Fibroblast of peridontal ligament (primary cell): ENCODE measurements around the gene CEACAM18.
"Not testable (repeated sequence)": the region's sequence is repeated elsewhere in the genome, so short reads cannot be mapped to it uniquely, and the experiment has no call there.

Experiments used
- DNase-seq: peaks from one replicate; pipeline ENCODE4 v3.0.0-alpha.2; 2010; ENCODE audit errors: extremely low read depth

CEACAM18 gene

DNA sequence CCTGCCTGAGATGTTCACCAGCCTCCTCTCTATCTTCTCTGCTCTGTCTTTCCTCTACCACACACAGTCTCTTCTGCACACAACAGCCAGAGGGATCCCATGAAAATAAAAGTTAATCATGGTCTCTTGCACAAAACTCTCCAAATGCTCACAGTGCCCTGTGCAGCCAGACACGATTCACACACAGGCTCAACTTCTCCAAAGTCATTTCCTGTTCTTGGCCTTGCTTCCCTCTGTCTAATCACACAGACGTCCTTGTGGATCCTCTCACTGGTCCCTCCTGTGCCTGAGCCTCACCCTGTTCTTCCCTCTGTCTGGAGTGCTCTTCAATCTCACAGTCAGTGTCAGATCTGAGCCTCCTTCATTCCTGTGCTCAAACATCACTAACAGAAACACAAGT, 15.4 kb downstream of the CEACAM18 start:
- DNase-seq = no peak

DNA sequence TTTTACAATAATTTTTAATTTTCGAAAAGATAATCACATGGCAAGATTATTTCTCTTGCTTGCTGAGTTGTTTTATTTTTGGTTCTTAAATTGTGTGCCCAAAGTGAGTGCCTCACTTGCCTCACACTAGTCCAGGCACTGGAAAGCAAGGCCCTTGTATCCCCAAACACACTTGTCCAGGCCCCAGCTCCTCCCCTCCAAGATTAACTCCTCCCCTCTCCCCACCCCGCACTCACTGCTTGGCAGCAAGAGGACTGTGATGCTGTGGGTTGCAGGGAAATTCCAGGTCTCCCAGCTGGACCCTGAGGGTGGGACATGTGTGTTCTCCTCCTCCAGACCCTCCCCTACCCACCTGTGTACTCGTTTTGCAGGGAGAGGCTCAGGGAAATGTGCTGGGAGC, 19.3 kb downstream of the CEACAM18 start:
- DNase-seq = no peak

DNA sequence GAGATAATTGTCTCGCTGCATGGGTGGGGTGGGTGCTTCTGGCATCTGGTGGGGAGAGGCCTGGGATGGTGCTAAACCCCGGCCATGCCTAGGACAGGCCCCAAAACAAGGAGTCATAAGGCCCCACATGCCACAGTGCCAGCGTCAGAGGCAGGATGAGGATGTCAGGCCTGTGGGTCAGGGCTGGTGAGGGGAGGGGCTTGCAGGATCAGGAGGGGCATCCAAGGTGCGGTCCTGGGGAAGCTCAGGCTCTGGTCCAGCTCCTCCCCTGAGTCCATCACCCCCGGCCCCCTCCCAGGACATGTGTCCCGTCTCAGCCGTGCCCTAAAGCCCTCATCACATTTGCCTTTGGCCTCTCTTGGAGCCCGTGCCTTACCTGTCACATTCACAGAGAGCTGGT, 22.6 kb downstream of the CEACAM18 start:
- not testable (repeated sequence) for DNase-seq

DNA sequence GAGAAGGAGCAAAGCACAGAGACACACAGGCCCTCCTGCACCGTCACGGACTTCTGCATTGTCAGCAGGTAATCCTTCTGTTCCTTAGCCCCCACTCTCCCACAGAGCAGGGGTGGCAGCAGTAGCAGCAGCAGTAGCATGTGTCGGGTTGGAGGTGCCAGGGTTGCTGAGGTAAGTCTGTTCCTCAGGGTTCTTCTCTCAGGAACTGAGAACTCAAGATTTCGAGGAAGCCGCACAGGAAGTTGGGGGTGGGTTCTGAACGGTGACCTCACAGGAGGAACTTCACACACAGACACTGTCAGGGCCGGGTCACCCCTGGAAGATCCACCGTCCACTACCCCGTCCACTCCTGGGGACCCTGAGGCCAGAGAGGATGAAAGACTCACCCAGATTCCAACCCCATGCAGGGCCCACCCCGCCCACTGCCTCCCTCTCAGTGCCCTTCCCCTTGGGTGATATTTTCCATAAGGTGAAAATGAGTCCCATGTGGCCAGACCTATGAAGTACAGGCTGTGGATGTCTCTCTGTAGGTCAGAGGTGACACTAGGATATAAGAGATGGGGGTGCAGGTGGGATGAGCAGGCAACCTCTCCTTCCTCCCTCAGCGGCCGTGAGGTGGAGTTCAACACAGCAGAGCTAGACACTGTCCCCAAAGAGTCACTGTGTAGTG, 23.4 kb downstream of the CEACAM18 start, which contains the start of gene SIGLEC12:
SIGLEC12 (minus strand) TSS at position 207 of the 670 bp plus-strand sequence; CDS start at position 140, 67 bp downstream.
- DNase-seq = no peak

DNA sequence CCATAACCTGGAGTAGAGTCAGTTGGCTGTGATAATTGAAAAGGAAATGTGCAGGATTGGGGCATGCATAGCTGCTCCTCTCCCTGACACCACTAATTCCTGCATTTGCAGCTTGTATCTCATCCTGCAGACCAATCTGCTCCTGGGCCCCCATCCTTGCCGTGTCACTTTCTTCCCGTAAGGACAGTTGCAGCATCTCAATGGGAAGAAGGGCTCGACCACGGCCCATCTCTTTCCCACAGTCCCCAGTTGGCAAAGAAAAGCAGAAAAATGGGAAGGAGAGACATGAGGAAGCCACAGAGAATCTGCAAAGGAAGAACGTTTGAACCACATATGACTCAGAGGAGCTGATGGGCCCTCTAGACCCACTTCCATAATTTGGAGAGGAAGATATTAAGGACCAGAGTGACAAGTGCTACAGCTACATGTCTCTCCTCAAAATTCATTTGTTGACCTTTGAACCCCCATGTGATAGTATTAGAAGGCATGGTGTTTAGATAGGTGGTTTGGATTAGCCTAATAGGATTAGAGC, 25.0 kb downstream of the CEACAM18 start:
- no peak for DNase-seq

DNA sequence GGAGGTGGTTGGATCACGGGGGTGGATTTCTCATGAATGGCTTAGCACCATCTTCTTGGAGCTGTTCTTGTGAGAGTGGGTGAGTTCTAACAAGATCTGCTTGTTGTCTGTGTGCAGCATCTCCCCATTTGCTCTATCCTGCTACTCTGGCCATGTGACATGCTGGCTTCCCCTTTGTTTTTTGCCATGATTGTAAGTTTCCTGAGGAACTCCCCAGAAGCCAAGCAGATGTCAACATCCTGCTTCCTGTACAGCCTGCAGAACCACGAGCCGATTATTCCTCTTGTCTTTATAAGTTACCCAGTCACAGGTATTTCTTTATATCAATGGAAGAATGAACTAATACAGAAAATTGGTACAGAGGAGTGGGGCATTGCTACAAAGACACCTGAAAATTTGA, 25.6 kb downstream of the CEACAM18 start:
- no peak for DNase-seq

DNA sequence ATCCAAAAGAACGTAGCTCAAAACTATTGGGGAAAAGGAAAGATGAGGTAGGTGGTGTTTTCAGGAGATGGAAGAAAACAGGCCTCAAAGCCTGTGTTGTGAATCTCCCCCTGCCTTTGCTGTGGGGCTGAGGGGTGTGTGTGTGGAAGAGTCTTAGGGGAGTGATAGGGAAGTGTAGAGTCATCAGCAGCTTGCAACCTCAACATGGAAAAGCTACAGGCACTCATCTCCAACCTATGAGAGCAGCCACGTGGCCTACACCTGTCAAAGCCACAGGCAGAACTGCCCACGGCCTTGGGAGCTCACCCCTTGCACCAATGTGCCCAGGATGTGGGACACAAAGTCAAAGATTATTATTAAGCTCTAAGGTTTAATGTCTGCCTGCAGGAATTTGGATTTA, 27.6 kb downstream of the CEACAM18 start:
- DNase-seq = no peak

DNA sequence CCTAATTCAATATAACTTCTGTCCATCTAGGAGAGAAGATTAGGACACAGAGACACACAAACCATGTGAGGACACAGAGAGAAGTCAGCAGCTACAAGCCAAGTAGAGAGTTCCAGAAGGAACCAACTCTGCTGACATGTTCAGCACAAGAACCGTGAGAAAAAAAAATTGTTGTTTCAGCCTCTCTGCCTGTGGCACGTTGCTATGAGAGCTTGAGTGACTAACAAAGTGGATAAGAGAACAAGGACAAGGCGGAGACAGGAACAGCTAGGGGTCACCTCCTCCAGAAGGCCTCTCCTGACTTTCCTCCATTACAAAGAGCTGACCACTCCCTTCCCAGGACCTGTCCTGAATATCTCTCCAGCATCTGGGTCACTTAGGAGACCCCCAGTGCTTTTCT, 28.9 kb downstream of the CEACAM18 start:
- DNase-seq = no peak

DNA sequence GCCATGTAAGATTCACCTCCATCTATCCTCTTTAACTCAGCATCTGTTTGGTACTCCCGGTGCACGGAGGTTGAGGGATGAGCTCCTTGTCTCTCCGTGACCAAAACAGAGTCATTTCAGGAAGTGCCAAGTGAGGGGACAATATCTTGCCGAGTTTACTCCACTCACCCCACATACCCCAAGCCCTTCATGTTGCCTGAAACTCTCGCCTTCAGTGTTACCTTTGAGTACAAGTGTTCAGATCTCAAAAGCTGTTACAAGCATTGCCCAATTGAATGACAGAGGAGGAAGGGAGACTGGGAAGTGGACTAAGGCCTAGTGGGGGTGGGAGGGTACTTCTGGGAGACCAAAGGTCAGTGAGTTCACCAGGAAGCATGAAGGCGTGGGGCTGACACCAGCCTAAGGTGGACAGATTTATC, 29.3 kb downstream of the CEACAM18 start:
- DNase-seq = no peak

DNA sequence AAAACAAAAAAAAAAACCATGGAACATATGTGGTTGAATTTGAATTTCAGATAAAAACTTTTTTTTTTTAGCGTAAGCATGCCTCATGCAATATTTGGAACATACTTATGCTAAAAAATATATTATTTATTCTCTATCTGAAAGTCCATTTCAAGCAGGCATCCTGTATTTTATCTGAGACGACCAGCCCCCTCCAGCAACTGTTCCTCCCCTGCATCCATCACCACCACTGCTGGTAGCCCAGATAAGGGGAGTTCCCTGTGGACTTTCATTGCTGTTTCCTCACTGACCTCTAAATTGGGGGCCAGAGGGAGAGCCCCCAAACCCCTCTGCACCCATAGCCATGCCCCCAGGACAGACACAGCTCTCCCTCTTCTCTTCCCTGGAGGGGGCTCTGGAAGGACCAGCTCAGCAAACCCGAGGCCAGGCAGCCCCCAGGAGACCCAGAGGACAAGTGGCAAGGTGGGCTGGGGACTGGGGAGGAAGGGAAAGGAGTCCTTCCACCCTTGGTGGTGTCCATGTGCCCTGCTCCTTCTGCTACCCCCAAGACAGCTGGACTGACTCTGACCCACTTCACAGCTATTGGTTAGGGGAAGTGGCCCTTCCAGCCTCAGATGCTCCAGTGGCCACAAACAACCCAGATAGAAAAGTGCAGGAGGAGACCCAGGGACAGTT, 29.9 kb downstream of the CEACAM18 start:
- DNase-seq = no peak

DNA sequence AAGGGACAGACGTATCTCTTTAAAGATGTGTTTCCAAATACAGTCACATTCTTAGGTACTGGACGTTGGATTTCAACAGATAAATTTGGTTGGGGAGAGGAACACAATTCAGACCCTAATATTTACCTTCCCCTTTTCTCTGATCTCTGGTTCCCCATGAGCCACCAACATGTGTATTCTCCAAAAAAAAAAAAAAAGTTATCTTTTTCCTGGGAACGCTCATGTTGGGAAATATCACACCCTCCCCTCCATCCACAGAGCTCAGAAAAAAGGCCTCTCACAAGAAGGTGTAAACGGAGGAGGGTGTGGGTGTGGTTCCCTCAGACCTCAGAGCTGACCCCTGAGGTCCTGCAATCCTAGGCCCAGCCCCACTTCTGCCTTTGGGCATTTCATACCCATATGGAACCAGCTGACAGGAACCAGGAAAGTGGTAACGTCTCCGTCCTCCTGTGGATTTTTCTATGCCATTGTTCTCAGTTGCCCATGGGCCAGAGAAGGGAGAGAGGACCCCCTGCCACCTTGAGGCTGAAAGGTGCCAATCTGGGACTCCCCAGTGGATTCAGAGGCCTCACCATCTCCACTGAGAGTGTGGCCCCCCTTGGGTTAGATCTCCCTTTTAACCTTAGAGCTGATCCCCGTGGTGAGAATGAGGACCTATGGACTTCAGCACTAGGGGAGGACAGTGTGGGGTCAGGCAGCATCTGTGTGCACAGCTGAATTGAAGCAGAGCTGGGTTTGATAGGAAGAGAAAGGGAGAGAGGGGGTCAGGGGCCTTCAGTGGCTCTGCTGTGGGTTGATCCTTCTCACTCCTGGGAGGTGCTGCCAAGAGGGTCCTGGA, 31.7 kb downstream of the CEACAM18 start:
- DNase-seq = no peak

DNA sequence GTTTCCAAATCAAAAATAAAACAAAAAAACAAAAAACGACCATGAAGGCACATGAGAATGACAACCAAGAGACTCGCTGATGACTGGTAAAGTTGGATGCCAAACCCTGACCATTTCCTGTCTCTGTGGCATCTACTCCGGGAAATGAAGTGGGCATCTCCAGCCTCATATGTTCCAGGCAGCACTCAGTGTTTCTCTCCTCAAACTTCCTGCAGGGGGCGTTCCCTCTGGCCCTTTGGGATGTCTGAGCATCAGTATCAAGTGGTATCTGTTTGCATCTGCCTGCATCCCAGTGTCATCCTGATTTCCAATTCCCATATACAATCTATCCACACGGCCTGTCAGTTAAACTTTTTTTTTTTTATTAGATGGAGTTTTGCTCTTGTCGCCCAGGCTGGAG, 33.0 kb downstream of the CEACAM18 start:
- no peak for DNase-seq

DNA sequence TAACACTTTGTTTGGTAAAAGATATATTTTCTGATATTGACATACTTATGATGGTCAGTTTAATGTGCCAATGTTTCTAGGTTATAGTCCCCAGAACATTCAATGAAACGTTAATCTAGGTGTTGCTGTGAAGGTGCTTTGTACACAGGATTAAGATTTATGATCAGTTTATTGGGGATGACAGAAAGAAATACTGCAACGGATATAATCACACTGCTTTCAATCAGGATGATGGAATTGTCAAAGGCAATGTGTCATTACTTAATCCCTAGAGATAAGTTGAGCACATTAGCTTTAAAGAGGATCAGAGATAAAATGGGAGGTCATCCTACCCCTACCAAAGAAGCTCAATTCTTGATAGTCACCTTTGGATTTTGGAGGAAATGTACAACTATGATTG, 35.6 kb downstream of the CEACAM18 start:
- DNase-seq = no peak

DNA sequence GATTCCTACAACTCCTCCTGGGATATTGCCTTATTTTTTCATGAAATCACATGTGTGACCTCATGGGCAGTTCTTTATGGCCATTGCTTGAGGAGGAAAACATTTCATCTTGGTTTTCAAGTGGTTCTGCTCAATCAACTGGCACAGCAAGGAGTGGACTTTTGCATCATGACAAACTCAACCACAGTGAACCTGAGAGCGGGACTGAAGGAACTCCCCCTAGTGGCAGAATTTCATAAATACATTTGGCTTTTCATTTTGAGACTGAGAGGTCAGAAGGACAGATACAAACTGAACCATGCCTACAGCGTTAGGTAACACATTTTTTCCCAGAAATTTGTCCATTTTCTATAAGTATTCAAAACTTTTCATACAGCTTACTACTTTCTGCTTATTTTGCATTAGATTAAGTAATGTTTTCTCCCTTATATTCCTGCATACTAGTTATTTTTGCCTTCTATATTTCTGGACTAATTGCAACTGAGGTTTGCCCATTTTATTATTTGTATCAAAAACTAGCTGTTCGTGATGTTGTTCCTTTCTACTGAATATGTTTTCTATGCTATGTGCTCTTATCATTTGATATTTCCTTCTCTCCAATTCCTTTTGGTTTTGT, 36.6 kb downstream of the CEACAM18 start:
- peak; percentile 66 for DNase-seq

DNA sequence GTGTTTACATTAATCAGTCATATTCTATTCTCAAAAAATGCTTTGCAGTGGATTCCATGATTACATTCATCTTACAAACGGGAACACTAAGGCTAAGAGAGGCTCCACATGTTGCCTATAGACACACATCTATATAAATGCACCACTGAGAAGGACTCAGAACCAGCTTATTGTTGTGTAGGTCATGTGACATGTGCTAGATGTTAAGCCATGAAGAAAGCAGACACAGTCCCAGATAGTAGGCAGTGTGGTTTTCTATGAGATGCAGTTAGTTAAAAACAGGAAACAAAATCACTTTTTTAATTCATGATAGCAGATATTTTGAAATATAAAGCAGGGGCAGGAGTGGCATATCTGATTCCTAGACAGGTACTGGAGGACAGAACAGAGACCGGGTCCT, 42.4 kb downstream of the CEACAM18 start:
- no peak for DNase-seq

DNA sequence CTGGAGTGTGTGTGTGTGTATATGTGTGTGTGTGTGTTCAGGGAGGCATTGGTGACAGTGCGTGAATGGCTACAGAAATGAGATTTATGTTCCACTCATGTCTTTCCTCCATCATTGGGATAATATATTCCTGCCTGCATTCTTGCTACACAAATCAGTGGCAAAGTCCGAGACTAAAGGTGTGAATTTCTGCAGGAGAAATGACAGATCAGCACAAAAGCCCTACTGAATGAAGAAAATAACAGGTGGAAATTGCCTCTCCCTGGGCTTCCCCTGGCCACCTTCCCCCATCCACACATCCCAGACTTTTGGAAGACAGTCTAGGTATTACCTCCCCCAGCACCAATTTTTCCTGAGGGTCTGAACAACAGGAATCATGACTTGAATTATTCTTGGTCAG, 43.0 kb downstream of the CEACAM18 start:
- DNase-seq = no peak

DNA sequence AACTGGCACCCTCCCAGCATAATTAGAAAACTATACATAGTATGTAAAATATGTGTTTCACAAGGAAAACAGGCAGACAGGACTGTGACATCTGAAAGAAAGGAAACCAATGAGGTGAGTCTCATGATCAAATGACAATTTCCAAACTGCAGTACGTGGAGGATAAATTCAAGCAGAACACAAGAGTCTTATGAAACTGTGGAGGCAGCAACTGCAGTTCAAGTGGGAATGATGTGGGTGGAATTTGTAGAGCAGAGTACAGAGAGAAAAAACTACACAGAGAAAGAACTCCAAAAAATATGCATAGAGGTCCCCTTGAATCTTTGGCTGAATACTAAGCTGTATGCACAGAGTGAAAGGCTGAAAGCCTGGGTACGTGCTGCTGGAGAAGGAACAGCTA, 43.4 kb downstream of the CEACAM18 start:
- DNase-seq = no peak

DNA sequence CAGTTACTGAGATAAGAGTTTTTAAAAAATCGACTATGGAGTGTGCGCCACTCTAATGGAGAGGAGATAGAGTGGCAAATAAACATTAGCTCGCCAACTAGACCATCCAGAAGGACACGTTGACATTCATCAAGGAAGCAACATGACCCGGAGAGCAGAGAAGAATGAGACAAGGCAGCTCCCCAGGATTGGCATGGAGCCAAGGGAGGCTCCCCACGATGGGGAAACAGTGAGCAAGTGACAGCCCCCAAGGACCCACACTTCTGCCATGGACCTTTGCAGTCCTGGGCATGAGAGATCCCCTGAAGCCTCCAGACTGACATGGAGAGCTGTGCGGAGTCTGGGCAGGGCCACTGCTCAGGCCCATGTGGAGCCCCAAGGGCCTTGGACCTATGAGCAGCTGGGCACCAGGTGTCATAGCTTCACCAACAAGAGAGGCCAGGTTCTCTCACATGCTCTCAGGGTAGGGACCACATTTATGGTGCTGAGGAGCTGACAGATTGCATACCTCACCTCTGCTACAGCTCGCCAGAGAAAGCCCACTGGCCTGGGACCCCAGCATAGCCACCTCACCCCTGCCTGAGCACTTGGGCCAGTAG, 46.4 kb downstream of the CEACAM18 start:
- DNase-seq = no peak

DNA sequence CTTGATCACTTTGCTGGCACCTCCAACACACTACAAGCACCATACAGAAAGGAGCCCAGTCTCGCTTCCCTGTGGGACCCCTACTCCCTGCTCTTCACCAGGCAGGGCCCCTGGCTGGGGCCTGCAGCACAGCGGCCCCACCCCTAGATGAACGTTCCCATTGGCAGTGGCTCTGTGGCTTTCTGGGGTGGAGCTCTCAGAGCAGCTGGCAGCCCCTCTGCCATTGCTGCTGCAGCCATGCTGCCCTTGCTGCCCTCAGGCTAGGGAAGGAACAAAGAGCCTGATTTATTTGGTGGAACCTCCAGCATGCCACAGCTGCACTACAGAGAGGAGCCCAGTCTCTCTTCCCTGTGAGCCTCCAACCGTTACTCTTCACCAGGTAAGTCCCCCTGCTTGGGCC, 47.3 kb downstream of the CEACAM18 start:
- no peak for DNase-seq

DNA sequence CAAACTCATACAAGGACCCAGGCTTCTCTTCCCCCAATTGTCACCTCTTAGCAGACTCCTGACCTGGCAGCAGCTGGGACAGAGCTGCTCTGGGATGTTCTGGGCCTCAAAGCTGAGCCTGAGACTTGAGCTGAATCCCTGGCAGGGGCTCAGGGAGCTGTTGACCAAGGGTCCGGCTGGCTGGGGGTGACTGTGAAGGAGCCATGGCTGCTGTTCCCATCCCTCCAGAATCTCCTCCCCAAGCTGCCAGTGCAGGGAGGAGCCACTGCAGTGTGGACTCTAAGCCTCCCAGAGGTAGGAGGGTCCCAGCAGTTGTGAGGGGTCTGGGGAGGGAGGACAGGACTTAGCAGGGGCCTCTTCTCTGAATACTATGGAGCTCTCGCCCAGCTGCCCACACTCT, 51.0 kb downstream of the CEACAM18 start:
- no peak for DNase-seq

DNA sequence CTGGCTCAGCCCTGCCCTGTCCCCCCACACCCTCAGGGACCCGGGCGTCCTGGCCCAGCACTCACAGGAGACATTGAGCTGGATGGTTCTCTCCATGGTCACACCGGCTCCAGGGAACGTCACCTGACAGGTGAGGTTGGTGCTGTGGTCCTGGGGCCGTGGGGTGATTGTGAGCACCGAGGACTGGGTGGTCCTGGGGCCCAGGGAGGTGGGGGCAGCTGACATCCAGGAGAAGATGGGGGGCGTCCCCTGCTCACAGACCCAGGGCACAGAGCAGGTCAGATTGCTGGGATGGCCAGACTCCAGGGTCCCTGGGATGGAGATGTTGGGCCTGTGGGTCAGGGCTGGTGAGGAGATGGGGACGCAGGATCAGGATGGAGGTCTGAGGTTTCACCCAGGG, 52.3 kb downstream of the CEACAM18 start:
- DNase-seq = no peak
